Measurements from ENCODE around the gene ARFIP1. TPM values are rescaled to one million over a fixed set of nuclear protein-coding genes. Genes with fewer than 3 reads are reported as not detected.
"Not testable (repeated sequence)": the region's sequence is repeated elsewhere in the genome, so short reads cannot be mapped to it uniquely, and the experiment has no call there.

Gene ARFIP1
- total RNA-seq, 1 donor from 2014 or later, result 32.5 TPM

DNA sequence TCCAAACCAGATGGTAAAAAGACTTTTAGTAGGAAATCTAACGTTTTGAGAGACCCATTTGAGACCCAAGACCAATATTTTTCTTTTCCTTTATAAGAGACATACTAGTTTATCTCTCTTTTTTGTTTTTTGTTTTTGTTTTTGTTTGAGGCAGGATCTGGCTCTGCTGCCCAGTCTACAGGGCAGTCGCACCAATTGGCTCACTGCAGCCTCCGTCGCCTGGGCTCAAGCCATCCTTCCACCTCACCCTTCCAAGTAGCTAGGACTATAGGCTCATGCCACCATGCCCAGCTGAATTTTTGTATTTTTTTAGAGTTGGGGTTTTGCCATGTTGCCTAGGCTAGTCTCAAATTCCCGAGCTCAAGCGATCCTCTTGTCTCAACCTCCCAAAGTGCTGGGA, 79.2 kb downstream of the ARFIP1 start:
- no peaks in the 10 kb centered on the region for H3K9me3 Mint-ChIP-seq
- no peak overlapping the region for H3K4me3 Mint-ChIP-seq
- no peak for DNase-seq (ENCODE audit: extremely low spot score, unreplicated experiment)
- H3K36me3 Mint-ChIP-seq, result peaks cover 12% of the 10 kb centered on the region
- TF ChIP-seq, protein P1, sequence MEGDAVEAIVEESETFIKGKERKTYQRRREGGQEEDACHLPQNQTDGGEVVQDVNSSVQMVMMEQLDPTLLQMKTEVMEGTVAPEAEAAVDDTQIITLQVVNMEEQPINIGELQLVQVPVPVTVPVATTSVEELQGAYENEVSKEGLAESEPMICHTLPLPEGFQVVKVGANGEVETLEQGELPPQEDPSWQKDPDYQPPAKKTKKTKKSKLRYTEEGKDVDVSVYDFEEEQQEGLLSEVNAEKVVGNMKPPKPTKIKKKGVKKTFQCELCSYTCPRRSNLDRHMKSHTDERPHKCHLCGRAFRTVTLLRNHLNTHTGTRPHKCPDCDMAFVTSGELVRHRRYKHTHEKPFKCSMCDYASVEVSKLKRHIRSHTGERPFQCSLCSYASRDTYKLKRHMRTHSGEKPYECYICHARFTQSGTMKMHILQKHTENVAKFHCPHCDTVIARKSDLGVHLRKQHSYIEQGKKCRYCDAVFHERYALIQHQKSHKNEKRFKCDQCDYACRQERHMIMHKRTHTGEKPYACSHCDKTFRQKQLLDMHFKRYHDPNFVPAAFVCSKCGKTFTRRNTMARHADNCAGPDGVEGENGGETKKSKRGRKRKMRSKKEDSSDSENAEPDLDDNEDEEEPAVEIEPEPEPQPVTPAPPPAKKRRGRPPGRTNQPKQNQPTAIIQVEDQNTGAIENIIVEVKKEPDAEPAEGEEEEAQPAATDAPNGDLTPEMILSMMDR (conservative IDR thresholded peaks at IDR 0.05), result no peak
- H3K4me1 Mint-ChIP-seq (ENCODE audit: unreplicated experiment), result peaks cover 4% of the 10 kb centered on the region
- no peaks in the 10 kb centered on the region for H3K27me3 Mint-ChIP-seq
- H3K27ac Mint-ChIP-seq, result no peak overlapping the region

GRCh38 chr4:152860046-152860445, 80.3 kb downstream of the ARFIP1 start:
- peaks cover 11% of the 10 kb centered on the region for H3K36me3 Mint-ChIP-seq
- peak overlapping the region; percentile 54 for H3K27ac Mint-ChIP-seq
- H3K27me3 Mint-ChIP-seq, result no peaks in the 10 kb centered on the region
- no peaks in the 10 kb centered on the region for H3K9me3 Mint-ChIP-seq
- TF ChIP-seq, protein P1 (conservative IDR thresholded peaks at IDR 0.05), result no peak
- peaks cover 4% of the 10 kb centered on the region for H3K4me1 Mint-ChIP-seq (ENCODE audit: unreplicated experiment)
- DNase-seq (ENCODE audit: extremely low spot score, unreplicated experiment), result no peak
- no peak overlapping the region for H3K4me3 Mint-ChIP-seq

DNA sequence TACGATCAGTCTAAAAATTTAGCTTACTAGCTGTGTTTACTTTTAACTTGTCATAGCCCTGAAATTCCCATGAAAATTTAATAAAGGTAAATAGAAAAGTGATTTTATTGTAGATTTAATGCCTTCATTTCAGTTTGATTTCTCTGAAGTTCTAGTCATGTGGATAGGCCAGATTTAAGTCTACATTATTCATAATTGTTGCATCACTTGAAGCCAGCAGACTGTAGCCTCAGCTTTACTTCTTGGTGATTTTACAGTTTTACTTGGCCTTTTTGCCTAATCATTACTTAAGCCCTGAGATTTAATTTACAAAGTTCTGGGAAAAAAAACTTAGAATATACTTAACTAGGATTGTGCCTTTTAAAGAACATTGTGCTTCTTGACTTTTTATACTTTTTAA, 82.9 kb downstream of the ARFIP1 start:
- H3K4me3 Mint-ChIP-seq, result no peak overlapping the region
- H3K27me3 Mint-ChIP-seq, result no peaks in the 10 kb centered on the region
- H3K36me3 Mint-ChIP-seq, result peaks cover 7% of the 10 kb centered on the region
- DNase-seq (ENCODE audit: extremely low spot score, unreplicated experiment), result no peak
- H3K9me3 Mint-ChIP-seq, result no peaks in the 10 kb centered on the region
- peaks cover 4% of the 10 kb centered on the region for H3K4me1 Mint-ChIP-seq (ENCODE audit: unreplicated experiment)
- TF ChIP-seq, protein P1 (conservative IDR thresholded peaks at IDR 0.05), result no peak
- no peak overlapping the region for H3K27ac Mint-ChIP-seq

GRCh38 chr4:152864361-152864760, 84.6 kb downstream of the ARFIP1 start:
- TF ChIP-seq, protein P1 (conservative IDR thresholded peaks at IDR 0.05), result no peak
- Mint-ChIP-seq H3K36me3 (peaks cover 10% of the 10 kb centered on the region), H3K4me1 (ENCODE audit: unreplicated experiment) (peaks cover 4% of the 10 kb centered on the region), H3K9me3 (no peaks in the 10 kb centered on the region), H3K27ac (no peak overlapping the region), H3K4me3 (no peak overlapping the region), H3K27me3 (no peaks in the 10 kb centered on the region)
- DNase-seq (ENCODE audit: extremely low spot score, unreplicated experiment), result no peak

DNA sequence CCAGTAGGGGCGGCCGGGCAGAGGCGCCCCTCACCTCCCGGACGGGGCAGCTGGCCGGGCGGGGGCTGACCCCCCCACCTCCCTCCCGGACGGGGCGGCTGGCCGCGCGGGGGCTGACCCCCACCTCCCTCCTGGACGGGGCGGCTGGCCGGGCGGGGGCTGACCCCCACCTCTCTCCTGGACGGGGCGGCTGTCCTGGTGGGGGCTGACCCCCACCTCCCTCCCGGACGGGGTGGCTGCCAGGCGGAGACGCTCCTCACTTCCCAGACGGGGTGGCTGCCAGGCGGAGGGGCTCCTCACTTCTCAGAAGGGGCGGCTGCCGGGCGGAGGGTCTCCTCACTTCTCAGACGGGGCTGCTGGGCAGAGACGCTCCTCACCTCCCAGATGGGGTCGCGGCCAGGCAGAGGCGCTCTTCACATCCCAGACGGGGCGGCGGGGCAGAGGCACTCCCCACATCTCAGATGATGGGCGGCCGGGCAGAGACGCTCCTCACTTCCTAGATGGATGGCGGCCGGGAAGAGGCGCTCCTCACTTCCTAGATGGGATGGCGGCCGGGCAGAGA, 86.8 kb downstream of the ARFIP1 start:
- peaks cover 16% of the 10 kb centered on the region for H3K36me3 Mint-ChIP-seq
- not testable (repeated sequence) for DNase-seq (ENCODE audit: extremely low spot score, unreplicated experiment); H3K4me3 Mint-ChIP-seq; H3K9me3 Mint-ChIP-seq; H3K27me3 Mint-ChIP-seq; H3K4me1 Mint-ChIP-seq (ENCODE audit: unreplicated experiment); H3K27ac Mint-ChIP-seq

GRCh38 chr4:152870606-152871005, 90.9 kb downstream of the ARFIP1 start:
- H3K27ac Mint-ChIP-seq, result peak overlapping the region; percentile 19
- H3K27me3 Mint-ChIP-seq, result no peaks in the 10 kb centered on the region
- no peak for DNase-seq (ENCODE audit: extremely low spot score, unreplicated experiment)
- TF ChIP-seq, protein P1 (conservative IDR thresholded peaks at IDR 0.05), result no peak
- peaks cover 26% of the 10 kb centered on the region for H3K36me3 Mint-ChIP-seq
- H3K9me3 Mint-ChIP-seq, result no peaks in the 10 kb centered on the region
- H3K4me3 Mint-ChIP-seq, result no peak overlapping the region
- H3K4me1 Mint-ChIP-seq (ENCODE audit: unreplicated experiment), result peaks cover 5% of the 10 kb centered on the region

Measured in type B pancreatic cell (in vitro differentiated cells).